Coronary artery (tissue), 2 donors: ENCODE data around the gene CENPT.
"Not testable (repeated sequence)": the region's sequence is repeated elsewhere in the genome, so short reads cannot be mapped to it uniquely, and the experiment has no call there.

Experiments used
- DNase-seq: peaks from one replicate; pipeline ENCODE4 v3.0.0-alpha.2; 2017; ENCODE audit warnings: low spot score
- H3K27ac ChIP-seq, 2 donors: fragments of 200-600 bp; sonication (generic); one replicate each; pipeline ENCODE4 v1.5.1; 2016 to 2019
- H3K4me3 ChIP-seq: fragments of 200-600 bp; sonication (generic); 2 replicates; pipeline ENCODE4 v1.5.1; 2016; ENCODE audit warnings: mild to moderate bottlenecking, moderate library complexity
- CTCF ChIP-seq: fragments of 200-600 bp; sonication (generic); IDR thresholded peaks from one replicate; pipeline ENCODE4 v1.5.1; 2019; ENCODE audit warnings: antibody characterized with exemption

Gene CENPT

GRCh38 chr16:67842509-67843342, 4.8 kb downstream of the CENPT start:
- no peak for DNase-seq

GRCh38 chr16:67841816-67842508, 5.5 kb downstream of the CENPT start, which contains the start of gene THAP11:
Gene THAP11 (plus strand): TSS chr16:67842320. CDS start chr16:67842555, 235 bp downstream.
- DNase-seq: peak; percentile 96
- H3K4me3 ChIP-seq: peak within 1 kb of the TSS; percentile 82
- TF ChIP-seq CTCF: peak; percentile 92
- H3K27ac ChIP-seq: peak within 1 kb of the TSS; percentile 96 to 98

More at GRCh38 chr16:67842509-67843342, 4.8 kb downstream of the CENPT start:
- H3K4me3 ChIP-seq: peak overlapping the region; percentile 82
- TF ChIP-seq CTCF: no peak
- H3K27ac ChIP-seq: peak overlapping the region; percentile 96 to 98

- peak overlapping the region; percentile 82 for H3K4me3 ChIP-seq
- DNase-seq: no peak
- no peak for TF ChIP-seq CTCF
- peak overlapping the region; percentile 96 to 98 for H3K27ac ChIP-seq
Measured at GRCh38 chr16:67841198-67841815, 6.2 kb downstream of the CENPT start.

GRCh38 chr16:67837811-67838210, 9.7 kb downstream of the CENPT start:
- TF ChIP-seq CTCF: no peak
- H3K27ac ChIP-seq: no peak overlapping the region
- DNase-seq: no peak
- H3K4me3 ChIP-seq: no peak overlapping the region

- H3K4me3 ChIP-seq, DNase-seq, H3K27ac ChIP-seq: not testable (repeated sequence)
Measured at GRCh38 chr16:67837190-67837589, 10.3 kb downstream of the CENPT start.

- TF ChIP-seq CTCF: no peak
- no peak for DNase-seq
- peak overlapping the region in 1 of 2 donors; percentile 84 for H3K27ac ChIP-seq
- peak overlapping the region; percentile 93 for H3K4me3 ChIP-seq
Measured at GRCh38 chr16:67834242-67834614, 13.3 kb downstream of the CENPT start.

GRCh38 chr16:67833415-67834241, 13.9 kb downstream of the CENPT start:
- TF ChIP-seq CTCF: no peak
- DNase-seq: peak; percentile 94
- Histone ChIP-seq H3K27ac (peak overlapping the region; percentile 55 to 84), H3K4me3 (peak overlapping the region; percentile 93)
